Measurements from ENCODE around the gene TENM3. TPM values are rescaled to one million over a fixed set of nuclear protein-coding genes. Genes with fewer than 3 reads are reported as not detected.

The TENM3 gene
- total and polyA plus RNA-seq, 2 of the 8 experiments (the other 6 are each of a cell fraction or from before 2014, with no cell fraction given): 36.9 to 69.3 TPM

DNA sequence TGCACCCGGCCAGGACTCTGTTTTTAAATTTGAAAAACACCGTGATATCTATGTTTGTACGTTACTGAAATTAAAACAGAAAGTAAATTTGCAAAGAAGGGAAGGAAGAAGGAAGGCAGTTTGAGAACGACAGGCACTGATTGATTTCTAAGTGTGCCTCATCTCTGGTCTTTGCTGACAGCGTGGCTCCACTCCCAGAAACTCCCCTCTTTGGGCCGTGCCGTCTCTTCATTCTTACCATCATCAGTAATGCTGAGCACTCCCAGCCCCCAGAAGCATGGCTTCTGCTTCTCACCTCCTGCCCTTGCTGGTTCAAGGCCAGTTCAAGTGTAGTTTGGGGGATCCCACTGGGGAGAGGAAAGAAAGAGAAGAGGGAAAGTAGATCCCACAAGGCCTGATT is 85.3 kb downstream of the TENM3 start:
- Histone ChIP-seq H2AK5ac (ENCODE audit: low read depth, low read length) (no peak overlapping the region), H2BK120ac (replicated peaks; ENCODE audit: low read depth, low read length) (no peak overlapping the region), H3K36me3 (ENCODE audit: control insufficient read depth in 2 of 4, insufficient read depth in 4 of 4, low read length in 3 of 4) (peaks cover 0 to 3% (median under 1%) of the 10 kb centered on the region in 4 experiments; a peak in 3 of 8 replicates), H3K27me3 (replicated peaks in 1 of 4; ENCODE audit: control insufficient read depth in 3 of 4, extremely low read depth in 1 of 4, insufficient read depth in 3 of 4, low read length in 3 of 4) (no peaks in the 10 kb centered on the region; a peak in 1 of 7 replicates), H2AFZ (ENCODE audit: low read length) (no peak overlapping the region), H3K4me1 (replicated peaks in 1 of 4; ENCODE audit: control insufficient read depth in 3 of 4, insufficient read depth in 4 of 4, low read length in 3 of 4) (peaks cover 0 to 8% (median 0%) of the 10 kb centered on the region in 4 experiments; a peak in 1 of 7 replicates), H3K4ac (replicated peaks; ENCODE audit: insufficient read length, low read depth, low read length) (no peak overlapping the region), H3K79me2 (ENCODE audit: control insufficient read depth in 1 of 2, insufficient read depth in 2 of 2, low read length in 2 of 2) (no peaks in the 10 kb centered on the region), H2BK5ac (ENCODE audit: low read depth, low read length) (no peak overlapping the region), H4K91ac (replicated peaks; ENCODE audit: insufficient read length, low read length) (no peak overlapping the region), H3K23me2 (ENCODE audit: low read depth, low read length) (peaks cover 2% of the 10 kb centered on the region; the same call in 1 of the 2 replicates), H2BK15ac (ENCODE audit: low read length) (no peak overlapping the region), H3K9ac (replicated peaks in 1 of 4; ENCODE audit: extremely low read depth in 1 of 4, low read depth in 3 of 4, low read length in 3 of 4) (no peak overlapping the region), H3K18ac (ENCODE audit: extremely low read depth, low read length) (no peak overlapping the region), H3K27ac (ENCODE audit: low read depth, low read length) (no peak overlapping the region), H4K5ac (ENCODE audit: insufficient read length, low read depth, low read length) (no peak overlapping the region), H3K23ac (ENCODE audit: insufficient read length) (no peak overlapping the region), H3K79me1 (ENCODE audit: low read depth, low read length) (peaks cover 2% of the 10 kb centered on the region; the same call in 1 of the 2 replicates), H3K4me2 (ENCODE audit: insufficient read depth in 1 of 2, low read depth in 2 of 2, low read length in 2 of 2) (no peak overlapping the region), H2BK20ac (ENCODE audit: low read length) (no peak overlapping the region), H3K4me3 (ENCODE audit: extremely low read depth in 1 of 4, insufficient read depth in 2 of 4, low read depth in 3 of 4, low read length in 4 of 4) (no peak overlapping the region), H4K8ac (ENCODE audit: extremely low read depth, insufficient read depth, low read length) (no peak overlapping the region), H3K9me3 (ENCODE audit: insufficient read depth in 2 of 2, low read depth in 1 of 2, low read length in 1 of 2) (no peaks in the 10 kb centered on the region), H3K56ac (replicated peaks; ENCODE audit: insufficient read length, low read depth, low read length) (no peak overlapping the region), H3K14ac (ENCODE audit: insufficient read length) (no peak overlapping the region), H4K20me1 (replicated peaks in 1 of 2; ENCODE audit: control insufficient read depth in 1 of 2, insufficient read depth in 2 of 2, low read length in 2 of 2) (no peaks in the 10 kb centered on the region), H2BK12ac (ENCODE audit: low read depth, low read length) (no peak overlapping the region)
- CTCF ChIA-PET (ENCODE audit: partially characterized antibody): interaction anchor here (0.6 kb wide), 1 partner anchor 146 kb away, joined by 3 read pairs; no protein-coding TSS in a partner anchor
- WGBS, 2 experiments (ENCODE audit: extremely low coverage in 1 of 2, insufficient coverage in 1 of 2, insufficient read length in 1 of 2, insufficient replicate concordance in 2 of 2, low coverage in 1 of 2, low lambda C conversion rate in 2 of 2, missing lambda C conversion rate in 1 of 2): 80% methylated on average over 7 of the region's 7 CpGs; no CpG with 5 or more reads in 1 of the 2 experiments
- DNase-seq (ENCODE audit: low read depth in 1 of 2, low spot score in 2 of 2): no peak
- TF ChIP-seq TBP (IDR thresholded peaks at IDR 0.05; ENCODE audit: low read depth, low read length) (no peak), JUN (IDR thresholded peaks at IDR 0.05; ENCODE audit: low read depth, low read length) (no peak), TCF12 (IDR thresholded peaks at IDR 0.05; ENCODE audit: low read depth, low read length) (no peak), EGR1 (IDR thresholded peaks at IDR 0.05; ENCODE audit: borderline replicate concordance, low read depth, low read length) (no peak), SUZ12 (IDR thresholded peaks at IDR 0.05; ENCODE audit: low read length) (no peak), SRF (IDR thresholded peaks at IDR 0.05; ENCODE audit: low read depth, low read length) (no peak), GABPA (IDR thresholded peaks at IDR 0.05; ENCODE audit: borderline replicate concordance, insufficient read depth, low read length) (no peak), RNF2 (IDR thresholded peaks at IDR 0.05; ENCODE audit: borderline replicate concordance, low read depth, low read length, missing control alignments, poor library complexity, severe bottlenecking) (no peak), SIN3A (conservative IDR thresholded peaks at IDR 0.05 in 1 of 2, IDR thresholded peaks at IDR 0.05 in 1 of 2; ENCODE audit: low read depth in 1 of 2, low read length in 2 of 2) (no peak)
- TF ChIP-seq, protein P1, sequence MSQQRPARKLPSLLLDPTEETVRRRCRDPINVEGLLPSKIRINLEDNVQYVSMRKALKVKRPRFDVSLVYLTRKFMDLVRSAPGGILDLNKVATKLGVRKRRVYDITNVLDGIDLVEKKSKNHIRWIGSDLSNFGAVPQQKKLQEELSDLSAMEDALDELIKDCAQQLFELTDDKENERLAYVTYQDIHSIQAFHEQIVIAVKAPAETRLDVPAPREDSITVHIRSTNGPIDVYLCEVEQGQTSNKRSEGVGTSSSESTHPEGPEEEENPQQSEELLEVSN (IDR thresholded peaks at IDR 0.05): no peak
- POLR2A ChIA-PET (ENCODE audit: partially characterized antibody): no interaction called here
- FAIRE-seq: no peak
